GM19455 (cell line): ENCODE measurements around the gene UBL5.
"Not testable (repeated sequence)": the region's sequence is repeated elsewhere in the genome, so short reads cannot be mapped to it uniquely, and the experiment has no call there.

ENCODE experiments used
- ATAC-seq: cut with Tn5 transposase; IDR thresholded peaks from one replicate; pipeline ENCODE4 v1.9.1; 2021; ENCODE audit not compliant: unreplicated experiment

UBL5 gene

GRCh38 chr19:9808855-9809824 is 18.6 kb upstream of the UBL5 start:
- ATAC-seq, result no peak

- ATAC-seq, result no peak
These were observed 16.6 kb upstream of the UBL5 start for GRCh38 chr19:9811139-9811538.

DNA sequence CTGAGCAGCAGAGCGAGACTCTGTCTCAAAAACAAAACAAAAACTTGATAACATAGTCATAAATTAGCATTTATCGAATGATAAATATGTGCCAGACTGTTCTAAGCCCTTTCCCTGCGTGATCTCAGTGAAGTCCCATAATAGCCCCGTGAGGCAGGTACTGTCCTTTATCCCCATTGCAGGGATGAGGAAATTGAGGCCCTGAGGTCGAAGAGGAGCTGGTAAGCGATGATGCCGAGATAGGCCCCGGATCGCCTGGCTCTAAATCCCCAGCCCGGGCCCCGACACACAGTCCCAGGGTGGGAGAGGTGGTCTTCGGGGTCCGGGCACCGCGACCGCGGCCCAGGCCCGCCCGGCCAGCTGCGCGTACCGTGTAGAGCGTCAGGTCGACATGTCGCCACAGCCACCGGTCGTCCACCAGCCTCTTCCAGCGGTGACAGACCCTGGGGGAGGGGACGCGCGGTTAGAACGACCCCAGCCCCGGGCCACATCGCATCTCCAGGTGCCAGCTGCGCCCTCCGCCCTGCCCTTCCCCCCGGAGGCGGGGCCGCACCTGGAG is 9.5 kb upstream of the UBL5 start:
- no peak for ATAC-seq

GRCh38 chr19:9818734-9819595 is 8.8 kb upstream of the UBL5 start, which contains the start of gene FBXL12:
TSS of gene FBXL12 (minus strand) at chr19:9819079. CDS start at chr19:9818813, 266 bp downstream.
- peak; percentile 78 for ATAC-seq

DNA sequence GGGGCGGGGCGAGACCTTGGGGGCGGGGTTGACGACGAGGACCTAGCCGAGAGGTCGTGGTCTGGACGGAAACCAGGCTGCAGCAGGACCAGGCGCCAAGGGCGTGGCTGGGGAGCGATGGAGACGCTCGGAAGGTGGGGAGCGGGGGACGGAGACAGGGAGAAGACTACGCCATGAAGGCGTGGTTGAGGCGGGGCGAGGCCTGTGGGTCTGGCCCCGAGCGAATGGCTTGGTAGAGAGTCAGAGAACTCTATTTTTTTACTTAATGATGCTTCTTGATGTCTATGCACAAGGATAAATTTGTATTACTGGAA is 8.2 kb upstream of the UBL5 start:
- no peak for ATAC-seq

DNA sequence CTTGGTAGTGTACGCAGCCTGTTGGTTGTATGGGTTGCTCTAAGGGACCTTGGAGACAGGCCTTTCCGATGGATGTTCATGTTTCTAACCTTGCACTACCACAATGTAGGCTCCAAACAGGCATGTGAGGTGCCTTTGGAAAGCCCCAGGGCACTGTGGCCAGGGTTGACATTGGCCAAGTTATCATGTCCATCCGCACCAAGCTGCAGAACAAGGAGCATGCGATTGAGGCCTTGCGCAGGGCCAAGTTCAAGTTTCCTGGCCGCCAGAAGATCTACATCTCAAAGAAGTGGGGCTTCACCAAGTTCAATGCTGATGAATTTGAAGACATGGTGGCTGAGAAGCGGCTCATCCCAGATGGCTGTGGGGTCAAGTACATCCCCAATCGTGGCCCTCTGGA is 7.7 kb upstream of the UBL5 start:
- ATAC-seq, result not testable (repeated sequence)

DNA sequence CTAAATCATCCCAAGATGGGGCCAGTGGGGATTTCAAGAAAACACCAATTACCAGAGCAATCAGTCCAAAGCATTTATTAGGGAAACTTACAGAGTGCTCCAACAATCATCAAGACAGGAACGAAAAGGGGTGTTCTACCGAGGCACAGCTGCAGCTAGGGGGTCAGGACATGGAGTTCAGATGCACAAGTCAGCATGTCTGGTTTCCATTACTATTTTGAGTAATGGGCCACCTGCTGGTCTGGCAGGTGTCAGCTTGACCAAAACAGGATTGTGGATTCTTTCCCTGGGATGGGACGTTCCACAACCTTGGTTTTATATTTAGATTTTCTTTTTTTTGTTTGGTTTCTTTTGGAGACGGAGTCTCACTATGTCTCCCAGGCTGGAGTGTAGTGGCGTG is 3.9 kb upstream of the UBL5 start:
- no peak for ATAC-seq

GRCh38 chr19:9828551-9829063 is 889 bp downstream of the UBL5 start:
- ATAC-seq, result no peak

DNA sequence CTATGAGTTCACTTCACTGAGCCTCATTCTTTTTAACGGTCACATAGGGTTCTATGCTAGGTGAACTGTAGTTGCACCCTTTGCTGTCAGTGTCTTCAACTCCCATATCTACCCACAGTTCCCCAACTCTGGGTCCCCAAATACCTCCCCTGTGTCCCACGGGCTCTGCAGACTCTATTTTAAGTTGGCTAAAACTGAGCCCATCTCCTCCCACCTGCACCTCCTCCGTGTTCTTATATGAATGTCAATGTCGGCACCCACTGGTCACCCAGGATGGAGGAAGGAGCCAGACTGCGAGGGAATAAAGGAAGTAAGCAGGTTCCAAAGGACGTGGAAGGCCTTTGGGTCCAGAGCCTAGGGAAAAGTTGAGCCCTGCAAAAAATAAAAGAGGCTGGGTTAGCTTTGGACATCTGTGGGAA is 6.6 kb downstream of the UBL5 start:
- no peak for ATAC-seq

- ATAC-seq, result peak; percentile 93
These were observed 7.2 kb downstream of the UBL5 start, which contains the start of gene PIN1 for GRCh38 chr19:9834726-9835506. TSS of gene PIN1 (plus strand) at chr19:9835318. CDS start at chr19:9835345, 27 bp downstream.

- ATAC-seq, result no peak
These were observed 7.8 kb downstream of the UBL5 start for GRCh38 chr19:9835507-9835949.

DNA sequence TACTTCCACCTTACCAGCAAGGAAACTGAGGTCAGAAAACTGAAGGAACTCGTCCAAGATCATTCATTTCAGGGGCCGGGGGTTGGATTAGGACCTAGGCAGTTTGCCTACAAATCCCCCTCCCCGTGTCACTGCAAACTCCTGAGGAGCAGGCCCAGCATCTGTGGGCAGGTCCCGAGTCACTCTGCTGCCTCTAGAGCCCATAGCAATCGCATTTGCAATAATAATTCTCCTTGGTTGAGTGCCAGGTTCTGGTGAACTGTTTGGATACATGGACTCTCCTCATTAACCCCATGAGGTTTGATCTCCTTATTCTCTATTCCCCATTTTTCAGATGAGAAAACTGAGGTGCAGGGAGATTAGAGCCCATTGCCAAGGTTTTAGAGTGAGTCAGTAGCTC is 8.3 kb downstream of the UBL5 start:
- ATAC-seq, result no peak

DNA sequence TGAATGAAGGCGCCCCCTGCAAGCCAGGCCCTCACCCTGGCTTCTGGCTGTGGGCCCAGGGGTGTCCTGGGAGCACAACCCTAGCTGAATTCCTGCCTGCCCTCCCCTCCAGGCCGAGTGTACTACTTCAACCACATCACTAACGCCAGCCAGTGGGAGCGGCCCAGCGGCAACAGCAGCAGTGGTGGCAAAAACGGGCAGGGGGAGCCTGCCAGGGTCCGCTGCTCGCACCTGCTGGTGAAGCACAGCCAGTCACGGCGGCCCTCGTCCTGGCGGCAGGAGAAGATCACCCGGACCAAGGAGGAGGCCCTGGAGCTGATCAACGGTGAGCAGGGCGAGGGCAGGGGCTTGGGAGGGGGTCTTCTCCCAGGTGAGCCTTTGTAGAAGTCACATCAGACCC is 10.6 kb downstream of the UBL5 start:
- no peak for ATAC-seq

DNA sequence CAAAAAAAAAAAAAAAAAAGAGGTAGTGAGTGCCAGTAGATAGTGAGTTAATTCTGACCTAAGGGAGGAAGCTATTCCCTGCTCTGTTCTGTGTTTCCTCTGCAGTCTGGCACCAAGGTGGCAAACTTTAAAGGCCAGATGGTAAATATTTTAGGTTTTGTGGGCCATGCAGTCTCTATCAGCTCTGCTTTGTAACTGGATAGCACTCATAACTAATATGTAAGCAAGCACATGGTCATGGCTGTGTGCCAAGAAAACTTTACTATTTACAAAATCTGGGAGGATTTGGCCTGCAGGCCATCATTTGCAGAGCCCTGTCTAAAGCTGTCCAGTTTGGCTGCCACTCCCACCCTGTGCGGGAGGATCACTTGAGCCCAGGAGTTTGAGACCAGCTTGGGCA is 11.7 kb downstream of the UBL5 start:
- no peak for ATAC-seq

- ATAC-seq, result no peak
These were observed 15.3 kb downstream of the UBL5 start for GRCh38 chr19:9842834-9843625.

DNA sequence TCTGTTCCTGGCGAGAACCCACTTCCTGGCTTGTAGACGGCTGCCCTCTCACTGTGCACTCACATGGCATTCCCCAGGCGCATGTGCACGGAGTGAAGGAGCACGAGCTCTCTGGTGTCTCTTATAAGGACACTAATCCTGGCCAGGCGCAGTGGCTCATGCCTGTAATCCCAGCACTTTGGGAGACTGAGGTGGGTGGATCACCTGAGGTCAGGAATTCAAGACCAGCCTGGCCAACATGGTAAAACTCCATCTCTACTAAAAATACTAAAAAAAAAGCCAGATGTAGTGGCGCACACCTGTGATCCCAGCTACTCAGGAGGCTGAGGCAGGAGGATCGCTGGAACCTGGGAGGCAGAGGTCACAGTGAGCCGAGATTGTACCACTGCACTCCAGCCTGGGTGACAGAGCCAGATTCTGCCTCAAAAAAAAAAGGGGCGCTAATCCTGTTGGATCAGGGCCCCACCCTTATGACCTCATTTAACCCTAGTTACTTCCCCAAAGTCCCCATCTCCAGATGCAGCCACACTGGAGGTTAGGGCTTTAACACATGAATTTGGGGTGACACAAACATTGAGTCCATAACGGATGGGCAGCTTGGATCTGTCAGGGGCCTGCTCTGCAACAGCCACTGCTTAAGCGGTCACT is 16.0 kb downstream of the UBL5 start:
- not testable (repeated sequence) for ATAC-seq

DNA sequence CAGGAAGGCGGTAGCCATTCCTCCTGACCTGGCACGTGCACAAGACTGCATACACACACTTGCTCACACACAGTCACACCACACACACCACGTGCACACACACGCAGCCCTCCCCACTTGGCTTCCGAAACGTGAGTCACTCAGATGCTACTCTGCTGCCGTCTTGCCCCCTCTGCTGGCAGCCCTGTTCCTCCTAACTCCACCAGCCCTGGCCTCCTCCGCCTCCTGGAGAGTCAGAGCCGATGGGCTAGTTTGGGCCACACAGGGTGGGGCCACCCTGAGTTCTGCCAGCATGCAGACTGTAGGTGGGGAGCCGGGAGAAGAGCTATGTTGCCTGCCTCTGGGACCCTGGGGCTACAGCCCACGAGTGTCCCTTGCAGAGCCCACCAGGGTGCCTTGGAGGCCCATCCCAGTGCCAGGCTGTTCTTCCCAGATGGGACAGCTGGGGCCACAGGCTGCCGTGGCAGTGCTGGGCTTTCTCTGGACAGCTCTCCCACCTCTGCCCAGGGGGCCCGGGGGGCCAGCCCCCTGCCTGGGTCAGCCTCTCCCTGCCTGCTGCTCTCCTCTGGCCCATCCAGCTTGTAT is 19.5 kb downstream of the UBL5 start:
- ATAC-seq, result no peak

DNA sequence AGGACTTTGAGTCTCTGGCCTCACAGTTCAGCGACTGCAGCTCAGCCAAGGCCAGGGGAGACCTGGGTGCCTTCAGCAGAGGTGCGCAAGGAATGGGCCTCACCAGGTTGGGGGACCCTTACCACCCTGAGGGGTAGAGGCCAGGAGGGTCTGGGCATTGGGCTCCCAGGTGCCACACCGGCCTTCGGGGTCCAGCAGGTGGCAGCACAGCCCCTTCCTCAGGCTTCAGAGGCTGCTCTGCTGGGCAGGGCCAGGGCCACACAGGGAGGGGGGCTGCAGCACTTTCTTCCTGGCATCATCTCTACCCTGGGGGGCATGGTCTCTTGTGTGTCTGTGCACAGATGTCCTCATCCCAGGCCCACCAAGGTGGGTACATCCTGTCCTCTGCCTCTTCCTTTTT is 20.3 kb downstream of the UBL5 start:
- ATAC-seq, result no peak

DNA sequence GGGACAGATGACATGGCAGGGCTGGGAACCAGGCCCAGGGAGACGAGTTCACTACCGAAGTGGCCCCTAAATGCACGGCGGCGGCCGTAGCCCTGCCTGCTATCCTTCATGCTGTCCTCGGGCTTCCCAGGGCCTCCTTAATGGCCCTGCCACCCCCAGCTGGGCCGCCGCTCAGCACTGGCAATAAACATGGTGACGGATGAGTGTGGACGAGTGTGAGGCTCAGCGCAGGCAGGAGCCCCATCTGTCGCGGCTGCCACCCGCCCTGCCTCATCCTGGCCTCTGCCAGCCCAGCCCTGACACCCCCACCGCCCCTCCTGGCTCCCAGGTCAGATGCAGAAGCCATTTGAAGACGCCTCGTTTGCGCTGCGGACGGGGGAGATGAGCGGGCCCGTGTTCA is 21.0 kb downstream of the UBL5 start:
- ATAC-seq, result no peak
